HG03565 (cell line): ENCODE data around the gene C22orf31.
"Not testable (repeated sequence)": the region's sequence is repeated elsewhere in the genome, so short reads cannot be mapped to it uniquely, and the experiment has no call there.

Experiments used
- ATAC-seq: cut with Tn5 transposase; IDR thresholded peaks from one replicate; pipeline ENCODE4 v1.9.1; 2021; ENCODE audit warnings: mild to moderate bottlenecking, moderate library complexity; ENCODE audit not compliant: unreplicated experiment

Gene C22orf31

DNA sequence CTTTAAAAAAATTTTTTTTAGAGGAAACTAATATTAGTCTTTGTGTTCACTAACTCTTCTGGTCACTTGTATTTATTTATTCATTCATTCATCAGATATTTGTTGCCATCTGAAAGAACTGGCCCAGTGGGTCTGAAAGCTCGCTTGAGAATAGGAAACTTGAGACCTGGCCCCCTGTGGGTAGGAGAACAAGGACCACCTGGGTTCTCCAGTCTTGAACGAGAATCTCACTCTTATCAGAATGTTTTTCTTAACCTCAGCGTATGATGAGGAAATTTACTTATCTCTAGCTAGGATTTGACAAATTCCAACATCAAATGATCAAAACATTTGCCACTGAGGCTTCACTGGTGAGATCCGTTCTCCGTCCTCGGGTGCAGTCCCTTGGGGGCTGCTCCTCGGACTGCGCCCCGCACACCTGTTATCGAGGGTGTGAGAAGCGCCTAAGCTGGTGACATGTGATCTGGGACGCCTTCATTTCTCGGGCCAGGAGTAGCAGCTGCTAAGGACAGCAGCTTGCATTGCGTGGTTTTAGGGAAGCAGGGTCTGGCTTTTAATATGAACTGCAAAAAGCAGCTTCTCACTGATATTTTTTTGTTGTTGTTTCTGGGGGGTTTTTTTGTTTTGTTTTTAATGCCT is 6.3 kb downstream of the C22orf31 start:
- no peak for ATAC-seq

DNA sequence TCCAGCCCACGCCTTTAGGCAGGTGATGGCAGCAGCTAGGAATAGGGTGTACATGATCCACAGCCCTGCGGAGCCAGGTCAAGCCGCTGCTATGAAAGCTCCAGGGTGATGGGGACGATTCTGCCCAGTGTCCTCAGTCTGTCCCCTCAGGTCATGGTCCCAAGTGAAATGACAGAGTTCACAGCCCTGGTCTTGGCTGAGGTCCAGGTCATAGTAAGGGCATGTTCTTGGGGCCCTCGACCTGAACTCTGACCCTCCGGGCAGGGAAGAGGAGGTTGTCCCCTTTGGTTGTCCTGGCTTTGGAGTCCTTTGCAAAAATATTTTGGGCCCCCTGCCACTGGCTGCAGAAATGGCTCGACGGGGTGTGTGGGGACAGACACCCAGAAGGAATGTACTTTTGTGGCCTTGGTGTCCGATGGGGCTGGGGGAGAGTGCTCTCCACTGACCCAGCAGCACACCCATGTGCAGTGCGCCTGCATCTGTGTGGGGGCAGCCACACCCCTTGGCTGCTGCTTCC is 7.3 kb downstream of the C22orf31 start:
- no peak for ATAC-seq

DNA sequence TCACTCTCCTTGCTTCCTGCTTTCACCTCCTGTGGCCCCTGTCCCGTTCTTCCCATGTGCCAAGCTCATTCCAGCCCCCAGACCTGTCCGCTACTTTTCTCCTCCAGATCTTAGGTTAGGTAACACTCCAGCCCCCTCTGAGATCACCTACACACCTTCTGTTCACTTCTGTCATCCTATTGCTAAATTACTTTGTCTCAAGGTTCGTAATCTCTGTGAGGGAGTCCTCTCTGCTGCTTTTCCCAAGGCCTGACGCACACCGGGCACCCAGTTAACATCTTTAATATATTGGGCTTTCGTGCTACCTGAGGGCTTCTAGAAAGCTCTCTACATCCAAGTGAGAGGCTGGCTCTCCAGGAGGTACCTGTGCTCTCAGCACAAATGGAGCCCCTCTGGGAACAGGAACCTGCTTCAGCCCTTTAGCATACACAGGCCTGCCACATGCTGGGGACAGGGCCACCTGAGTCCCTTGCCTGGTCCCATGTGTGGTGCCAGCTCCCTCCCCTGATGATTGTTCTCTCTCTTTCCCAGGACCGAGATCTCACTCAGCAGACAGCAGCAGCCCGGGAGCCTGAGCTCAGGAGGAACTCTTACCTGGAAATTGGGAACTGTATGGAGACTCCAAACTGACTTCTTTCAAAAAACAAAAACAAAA is 8.5 kb downstream of the C22orf31 start:
- ATAC-seq = no peak

DNA sequence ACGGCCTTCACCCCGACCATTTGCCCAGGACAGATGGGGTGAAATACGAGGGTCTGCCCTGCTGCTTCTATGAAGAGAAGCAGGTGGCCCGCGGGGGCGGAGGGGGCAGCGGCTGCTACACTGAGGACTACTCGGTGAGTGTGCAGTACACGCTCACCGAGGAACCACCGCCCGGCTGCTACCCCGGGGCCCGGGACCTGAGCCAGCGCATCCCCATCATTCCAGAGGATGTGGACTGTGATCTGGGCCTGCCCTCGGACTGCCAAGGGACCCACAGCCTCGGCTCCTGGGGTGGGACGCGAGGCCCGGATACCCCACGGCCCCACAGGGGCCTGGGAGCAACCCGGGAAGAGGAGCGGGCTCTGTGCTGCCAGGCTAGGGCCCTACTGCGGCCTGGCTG is 11.2 kb downstream of the C22orf31 start:
- no peak for ATAC-seq

DNA sequence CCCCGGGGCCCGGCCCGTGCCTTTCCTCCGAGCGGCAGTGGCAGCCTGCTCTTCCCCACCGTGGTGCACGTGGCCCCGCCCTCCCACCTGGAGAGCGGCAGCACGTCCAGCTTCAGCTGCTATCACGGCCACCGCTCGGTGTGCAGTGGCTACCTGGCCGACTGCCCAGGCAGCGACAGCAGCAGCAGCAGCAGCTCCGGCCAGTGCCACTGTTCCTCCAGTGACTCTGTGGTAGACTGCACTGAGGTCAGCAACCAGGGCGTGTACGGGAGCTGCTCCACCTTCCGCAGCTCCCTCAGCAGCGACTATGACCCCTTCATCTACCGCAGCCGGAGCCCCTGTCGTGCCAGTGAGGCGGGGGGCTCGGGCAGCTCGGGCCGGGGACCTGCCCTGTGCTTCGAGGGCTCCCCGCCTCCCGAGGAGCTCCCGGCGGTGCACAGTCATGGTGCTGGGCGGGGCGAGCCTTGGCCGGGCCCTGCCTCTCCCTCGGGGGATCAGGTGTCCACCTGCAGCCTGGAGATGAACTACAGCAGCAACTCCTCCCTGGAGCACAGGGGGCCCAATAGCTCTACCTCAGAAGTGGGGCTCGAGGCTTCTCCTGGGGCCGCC is 11.9 kb downstream of the C22orf31 start:
- ATAC-seq = no peak

DNA sequence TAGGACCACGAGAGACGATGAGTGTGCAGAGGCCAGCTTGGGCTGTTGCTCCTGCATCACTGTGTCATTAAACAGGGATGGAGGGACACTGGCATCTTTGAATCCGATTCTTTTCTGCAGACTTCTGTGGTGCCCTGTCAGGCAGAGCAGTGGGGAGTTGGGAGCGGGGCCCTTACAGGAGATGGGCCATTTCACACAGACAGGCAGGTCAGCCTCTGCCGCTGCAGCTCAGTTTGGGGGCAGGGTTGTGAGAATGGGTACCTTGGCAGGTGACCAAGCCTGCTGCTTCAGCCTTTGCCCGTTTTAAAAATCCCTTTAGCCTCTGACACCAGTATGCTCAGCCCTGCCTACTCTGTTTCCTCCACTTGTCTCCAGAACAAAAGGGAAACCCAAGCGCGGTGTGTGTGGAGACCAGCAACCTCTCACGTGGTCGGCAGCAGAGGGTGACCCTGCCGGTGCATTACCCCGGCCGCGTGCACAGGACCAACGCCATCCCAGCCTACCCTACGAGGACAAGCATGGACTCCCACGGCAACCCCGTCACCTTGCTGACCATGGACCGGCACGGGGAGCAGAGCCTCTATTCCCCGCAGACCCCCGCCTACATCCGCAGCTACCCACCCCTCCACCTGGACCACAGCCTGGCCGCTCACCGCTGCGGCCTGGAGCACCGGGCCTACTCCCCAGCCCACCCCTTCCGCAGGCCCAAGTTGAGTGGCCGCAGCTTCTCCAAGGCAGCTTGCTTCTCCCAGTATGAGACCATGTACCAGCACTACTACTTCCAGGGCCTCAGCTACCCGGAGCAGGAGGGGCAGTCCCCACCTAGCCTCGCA is 12.6 kb downstream of the C22orf31 start:
- no peak for ATAC-seq

DNA sequence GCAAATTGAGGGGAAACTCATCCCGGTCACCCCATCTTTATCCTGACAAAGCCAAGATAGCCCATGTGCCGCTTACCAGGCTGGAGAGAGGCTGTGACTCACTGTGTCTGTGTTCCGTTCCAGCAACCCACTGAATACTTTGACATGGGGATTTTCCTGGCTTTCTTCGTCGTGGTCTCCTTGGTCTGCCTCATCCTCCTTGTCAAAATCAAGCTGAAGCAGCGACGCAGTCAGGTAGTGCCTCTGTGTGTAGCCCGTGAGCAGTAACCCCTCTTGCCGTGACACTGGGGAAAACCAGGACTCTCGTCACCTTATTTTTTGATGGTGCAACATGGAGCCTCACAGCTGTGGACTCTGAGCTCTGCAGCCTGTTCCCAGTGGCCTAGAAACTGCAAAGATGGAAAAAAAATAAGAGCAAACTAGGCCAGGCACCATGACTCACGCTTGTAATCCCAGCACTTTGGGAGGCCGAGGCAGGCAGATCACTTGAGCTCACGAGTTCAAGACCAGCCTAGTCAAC is 16.9 kb downstream of the C22orf31 start:
- ATAC-seq = no peak

DNA sequence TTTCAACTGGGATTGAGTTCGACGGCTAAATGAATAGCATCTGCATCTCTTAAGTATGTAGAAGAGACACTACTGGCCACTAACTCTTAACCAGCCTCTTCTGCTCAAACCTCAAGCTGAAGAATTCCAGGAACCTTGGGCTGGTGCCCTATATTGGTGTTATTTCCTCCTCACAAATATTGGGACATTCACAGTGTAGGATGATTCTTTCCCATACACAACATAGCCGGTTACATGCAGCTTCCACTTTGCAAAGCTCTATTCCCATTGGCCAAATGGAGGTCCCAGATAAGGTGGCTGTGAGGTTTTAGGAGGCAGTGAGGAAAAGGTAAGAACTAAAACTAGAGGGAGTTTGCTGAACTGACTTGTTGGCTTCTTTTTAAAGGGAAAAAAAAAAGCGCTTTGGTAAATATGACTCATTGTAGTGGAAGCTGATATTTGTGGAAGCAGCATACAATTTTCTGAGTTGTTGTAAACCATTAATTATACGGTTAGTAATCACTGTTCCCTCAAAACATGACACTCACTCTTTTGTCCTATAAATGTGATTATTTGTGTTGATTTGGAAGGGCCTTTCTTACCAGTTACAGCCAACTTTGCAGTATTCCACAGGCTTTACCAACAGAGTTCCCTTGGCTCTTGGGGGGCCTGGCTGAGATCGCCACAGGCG is 17.6 kb downstream of the C22orf31 start:
- no peak for ATAC-seq

DNA sequence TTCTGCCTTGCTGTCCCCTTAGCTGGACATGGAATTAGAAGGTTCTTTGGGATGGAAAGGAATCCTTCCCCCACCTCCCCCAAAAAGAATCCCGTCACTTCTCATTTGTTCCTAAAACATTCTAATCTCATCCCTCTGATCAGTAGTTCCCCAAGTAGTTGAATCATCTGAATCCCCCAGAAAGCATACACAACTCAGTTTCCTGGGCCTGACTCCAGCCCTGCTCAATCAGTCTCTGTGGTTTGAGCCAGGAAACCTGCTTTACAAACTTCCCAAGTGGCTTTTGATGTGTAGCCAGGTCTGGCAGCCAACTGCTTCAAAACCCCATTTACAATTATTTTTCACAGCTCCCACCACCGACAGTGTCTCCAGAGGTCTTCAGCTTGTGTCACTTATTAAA is 20.2 kb downstream of the C22orf31 start:
- ATAC-seq = no peak

DNA sequence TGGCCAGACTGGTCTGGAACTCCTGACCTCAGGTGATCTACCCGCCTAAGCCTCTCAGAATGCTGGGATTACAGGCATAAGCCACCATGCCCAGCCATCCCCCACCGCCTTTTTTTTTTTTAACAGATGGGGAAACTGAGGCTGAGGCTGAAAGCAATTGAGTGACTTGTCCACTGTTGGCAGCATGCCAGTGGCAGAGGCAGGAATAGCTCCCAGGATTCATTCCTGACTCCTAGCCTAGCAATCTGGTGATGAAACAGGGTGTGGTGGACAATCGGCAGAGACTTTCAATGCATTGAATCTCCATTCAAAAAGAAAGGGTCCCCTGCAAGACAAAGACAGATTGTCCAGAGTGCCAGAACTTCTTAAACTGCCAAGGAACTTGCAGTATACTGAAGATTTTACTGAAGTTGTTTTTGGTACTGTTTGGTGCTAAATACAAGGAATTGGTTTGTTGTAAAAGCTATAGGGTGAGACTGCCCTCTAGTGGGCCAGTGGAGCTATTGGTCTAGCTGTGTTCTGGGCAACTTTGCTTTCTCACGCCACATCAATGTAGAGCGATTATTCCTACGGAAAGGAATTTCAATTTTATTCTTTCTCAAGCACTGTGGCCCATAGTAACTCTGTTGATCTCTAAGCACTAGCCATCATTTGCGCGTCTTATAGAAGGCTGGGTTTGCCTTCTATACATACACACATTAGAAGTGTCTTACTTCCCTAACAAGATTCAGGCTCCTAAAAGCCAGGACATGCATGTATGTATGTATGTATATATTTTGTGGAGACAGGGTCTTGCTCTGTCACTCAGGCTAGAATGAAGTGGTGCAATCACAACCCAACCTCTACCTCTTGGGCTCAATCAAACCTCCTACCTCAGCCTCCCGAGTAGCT is 21.0 kb downstream of the C22orf31 start:
- ATAC-seq = no peak

DNA sequence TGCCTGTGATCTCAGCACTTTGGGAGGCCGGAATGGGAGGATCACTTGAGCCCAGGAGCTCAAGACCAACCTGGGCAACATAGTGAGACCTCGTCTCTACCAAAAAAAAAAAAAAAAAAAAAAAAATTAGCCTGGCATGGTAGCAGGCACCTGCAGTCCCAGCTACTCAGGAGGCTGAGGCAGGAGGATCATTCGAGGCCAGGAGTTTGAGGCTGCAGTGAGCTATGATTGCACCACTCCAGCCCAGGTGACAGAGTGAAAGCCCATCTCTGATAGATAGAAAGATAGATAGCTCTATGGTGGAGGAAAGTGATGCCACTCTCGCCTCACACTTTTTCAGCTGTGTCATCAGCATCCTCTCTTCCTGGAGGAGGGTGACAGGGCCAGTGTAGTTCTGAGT is 21.9 kb downstream of the C22orf31 start:
- not testable (repeated sequence) for ATAC-seq

DNA sequence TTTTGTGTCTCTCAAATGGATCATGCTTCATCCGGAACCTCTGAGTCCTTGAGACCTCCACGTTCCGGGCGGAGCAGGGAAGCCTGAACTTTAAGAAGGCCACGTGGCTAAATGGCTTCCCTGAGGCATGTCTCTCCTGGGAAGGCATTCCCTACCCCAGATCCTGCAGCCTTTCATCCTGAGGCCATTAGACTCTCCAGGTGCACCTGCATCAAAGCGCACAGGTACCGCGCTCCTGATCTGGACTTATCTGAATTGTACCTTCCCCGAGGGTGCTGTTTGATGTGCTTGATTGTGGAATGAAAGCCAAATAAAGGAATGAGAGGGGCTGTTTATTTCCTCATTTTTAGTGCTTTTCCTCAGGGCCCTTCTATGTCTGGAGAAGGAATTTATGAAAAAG is 22.5 kb downstream of the C22orf31 start:
- no peak for ATAC-seq

DNA sequence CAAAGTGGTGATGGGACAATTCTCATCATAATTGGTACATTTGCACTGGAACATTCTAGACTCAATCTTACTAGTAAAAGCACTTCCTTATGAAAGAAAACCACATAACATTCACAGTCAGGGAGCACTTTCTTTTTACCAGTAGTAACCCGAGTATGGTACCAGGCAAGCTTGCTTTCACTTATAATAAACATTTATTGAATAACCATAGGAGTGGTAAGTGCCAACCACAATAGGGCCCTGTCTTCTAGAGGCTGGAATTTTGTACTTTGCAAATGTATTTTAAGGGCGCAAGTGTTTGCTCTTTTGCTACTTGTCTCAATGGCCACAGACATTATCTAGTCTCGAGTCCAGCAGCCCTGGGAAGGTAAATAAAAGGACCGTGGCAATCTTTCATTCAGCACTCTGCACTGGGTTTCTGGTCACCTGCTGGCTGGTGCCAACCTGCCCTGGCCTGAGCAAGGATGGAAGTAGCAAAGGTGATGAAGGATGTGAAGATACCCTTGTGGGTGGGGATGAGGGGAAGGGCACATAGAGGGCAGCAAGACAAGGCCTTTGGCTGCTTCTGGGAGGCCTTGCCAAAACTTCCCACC is 24.2 kb downstream of the C22orf31 start:
- ATAC-seq = no peak

DNA sequence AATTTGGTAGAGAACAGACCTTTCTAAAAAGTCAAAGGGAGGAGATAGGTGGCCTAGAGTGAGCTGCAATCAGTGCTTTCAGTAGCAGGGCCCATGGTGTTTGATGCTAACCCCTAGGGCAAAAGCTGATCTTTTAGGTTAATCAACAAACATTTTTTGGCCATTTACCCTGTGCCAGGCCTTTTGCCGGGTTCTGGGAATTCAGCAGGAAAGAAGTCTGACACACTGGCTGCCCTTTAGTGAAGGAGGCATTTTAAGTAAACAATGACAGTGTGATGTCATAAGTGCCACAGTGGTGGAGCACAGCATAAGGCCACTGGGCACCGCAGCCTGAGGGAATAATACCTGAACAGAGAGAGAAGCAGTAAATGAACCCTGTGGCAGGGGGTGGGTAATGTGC is 29.0 kb downstream of the C22orf31 start:
- no peak for ATAC-seq

DNA sequence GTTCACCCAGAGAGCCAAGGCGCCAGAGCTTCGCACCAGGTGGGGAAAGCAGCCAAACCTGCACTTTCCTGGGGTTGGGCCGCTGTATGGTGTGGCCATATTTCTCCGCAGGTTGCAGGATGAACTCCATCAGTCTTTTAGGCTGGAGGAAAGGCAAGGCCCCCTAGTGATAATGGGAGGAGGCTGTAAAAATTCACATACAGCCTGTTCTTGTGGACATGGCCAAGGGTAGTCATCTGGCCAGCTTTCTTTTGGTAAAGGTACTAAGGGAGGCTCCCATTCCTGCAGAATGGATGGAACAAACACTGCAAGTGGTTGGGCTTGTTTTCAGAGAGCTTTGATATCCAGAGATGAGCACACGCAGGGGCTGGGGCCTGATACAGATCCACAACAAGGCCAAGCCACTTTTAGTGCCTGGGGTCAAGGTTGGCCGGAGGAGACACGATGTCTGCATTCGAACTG is 29.6 kb downstream of the C22orf31 start:
- ATAC-seq = no peak

DNA sequence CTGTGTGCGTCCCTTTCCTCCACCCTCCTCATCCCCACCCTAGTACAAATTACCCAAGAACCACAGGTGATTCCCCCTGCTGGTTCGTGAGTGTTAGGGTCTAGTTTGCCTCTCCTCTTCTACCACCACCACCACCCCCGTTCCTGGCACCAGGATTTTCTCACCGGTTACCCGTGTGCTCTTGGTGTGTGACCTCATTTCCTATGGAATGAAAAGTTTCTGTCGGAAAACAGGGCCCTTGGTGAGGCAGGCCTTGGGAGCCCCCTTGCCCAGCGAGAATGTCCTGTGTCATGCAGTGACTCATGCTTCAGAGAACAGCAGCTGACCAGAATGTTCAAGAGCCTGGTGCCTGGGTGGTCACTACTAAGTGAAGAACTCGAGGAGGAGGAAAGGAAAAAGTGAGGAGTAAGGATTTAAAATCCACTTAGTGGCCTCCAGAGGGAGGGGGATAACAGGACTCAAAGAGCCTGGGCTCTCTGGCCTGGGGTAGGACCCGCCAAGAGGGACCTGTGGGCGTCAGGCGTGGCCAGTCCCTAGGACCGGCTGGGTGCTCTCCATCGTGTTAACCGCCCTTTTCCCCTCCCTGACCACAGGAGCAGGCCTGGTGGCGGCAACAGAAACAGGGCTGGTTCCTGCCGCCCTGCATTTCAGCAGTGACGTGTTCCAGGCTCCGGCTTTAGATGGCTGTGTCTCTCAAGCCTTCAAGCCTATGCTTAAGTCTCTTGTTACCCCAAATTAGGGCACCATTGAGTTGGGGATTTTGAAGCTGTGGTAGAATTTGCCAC is 30.2 kb downstream of the C22orf31 start:
- ATAC-seq = no peak

DNA sequence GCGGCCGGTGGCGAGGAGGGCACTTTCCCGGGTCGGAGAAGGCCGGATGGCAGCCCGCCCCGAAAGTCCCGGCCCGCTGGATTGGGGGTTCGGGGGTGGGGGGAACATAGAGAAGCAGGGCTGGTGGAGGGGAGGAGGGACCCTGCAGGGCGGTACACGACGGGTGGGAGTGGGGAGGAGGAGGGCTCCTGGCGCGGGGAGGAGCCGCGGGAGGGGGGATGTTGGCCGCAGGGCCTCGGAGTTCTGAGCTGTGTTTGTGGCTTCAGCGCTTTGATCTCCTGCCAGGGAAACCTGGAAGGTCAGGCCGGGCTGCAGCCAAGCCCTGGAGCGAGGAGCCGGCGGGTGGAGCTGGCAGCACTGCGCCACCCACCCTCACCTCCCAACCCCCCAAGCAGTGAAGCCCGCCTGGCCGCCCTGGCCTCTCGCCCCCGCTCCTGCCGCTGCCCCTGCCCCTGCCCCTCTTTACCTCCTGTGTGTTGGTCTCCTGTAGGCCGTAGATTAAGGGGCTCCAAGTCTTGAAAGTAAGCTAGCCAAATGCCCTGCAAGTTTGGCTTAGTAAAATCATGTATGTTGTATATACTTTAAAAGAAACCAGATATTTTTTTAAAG is 30.9 kb downstream of the C22orf31 start:
- ATAC-seq = no peak
